Right lobe of liver (tissue), 4 donors: ENCODE measurements around the gene AMPH.

Source experiments
- CTCF ChIP-seq, 4 donors: fragments of 200-600 bp in 3 of 4; fragments of 450-650 bp in 1 of 4; IDR thresholded peaks; one replicate each; pipeline versions ENCODE4 v1.5.1 to v1.8.0; 2016 to 2022; ENCODE audit warnings: antibody characterized with exemption in 4 of 4, mild to moderate bottlenecking in 2 of 4
- POLR2A ChIP-seq: fragments of 450-650 bp; IDR thresholded peaks from one replicate; pipeline ENCODE4 v1.6.1; 2017; ENCODE audit warnings: antibody characterized with exemption, mild to moderate bottlenecking
- donor health status: DM: no; HTN: no; CAD: no.
- donor health status: DM: no; HTN: no; CAD: no.
- donor health status: DM: no; HTN: yes; CAD: no.

- TF ChIP-seq POLR2A (no peak), CTCF (IDR thresholded peaks at IDR 0.05) (no peak)
Observed at GRCh38 chr7:38655833-38656774, 24.9 kb upstream of the AMPH start.
